ENCODE data around the gene CHRNA9.

GRCh38 chr4:40403081-40403480 is 67.9 kb downstream of the CHRNA9 start:
- TF ChIP-seq CTCF (IDR thresholded peaks at IDR 0.05) (no peak), POLR2AphosphoS5 (IDR thresholded peaks at IDR 0.05; ENCODE audit: low read depth, low read length) (no peak), REST (IDR thresholded peaks at IDR 0.05; ENCODE audit: insufficient read depth in 1 of 2, low read depth in 2 of 2, low read length in 1 of 2) (no peak), SIN3A (IDR thresholded peaks at IDR 0.05; ENCODE audit: borderline replicate concordance, insufficient read depth, low read depth, low read length) (no peak)
